HepG2 (cell line): ENCODE measurements around the gene WASF1. TPM values are rescaled to one million over a fixed set of nuclear protein-coding genes. Genes with fewer than 3 reads are reported as not detected.

Source experiments
- ETV6 ChIP-seq: sonication (generic); formaldehyde crosslinking; conservative IDR thresholded peaks from 2 replicates; pipeline ENCODE4 v1.4.0; 2020; ENCODE audit warnings: missing genetic modification reagents
- NFIB ChIP-seq: sonication (generic); formaldehyde crosslinking; IDR thresholded peaks from 2 replicates; pipeline ENCODE4 v1.9.0; 2021; ENCODE audit warnings: missing genetic modification reagents, mild to moderate bottlenecking, borderline replicate concordance
- SALL1 ChIP-seq: sonication (generic); formaldehyde crosslinking; IDR thresholded peaks from 2 replicates; pipeline ENCODE4 v1.8.0; 2022; ENCODE audit warnings: mild to moderate bottlenecking, missing genetic modification reagents
- ZNF230 ChIP-seq: sonication (generic); formaldehyde crosslinking; IDR thresholded peaks from 2 replicates; pipeline ENCODE4 v1.4.0; 2020; ENCODE audit warnings: mild to moderate bottlenecking, missing genetic modification reagents
- ZNF256 ChIP-seq: sonication (generic); formaldehyde crosslinking; conservative IDR thresholded peaks from 2 replicates; pipeline ENCODE4 v1.4.0; 2020; ENCODE audit warnings: missing genetic modification reagents
- ZNF33B ChIP-seq: sonication (generic); formaldehyde crosslinking; IDR thresholded peaks from 2 replicates; pipeline ENCODE4 v1.5.1; 2020; ENCODE audit warnings: mild to moderate bottlenecking, missing genetic modification reagents
- ZNF382 ChIP-seq: sonication (generic); formaldehyde crosslinking; IDR thresholded peaks from 2 replicates; pipeline ENCODE4 v1.5.0; 2020; ENCODE audit warnings: missing genetic modification reagents, mild to moderate bottlenecking, borderline replicate concordance
- ZNF569 ChIP-seq: sonication (generic); formaldehyde crosslinking; IDR thresholded peaks from 2 replicates; pipeline ENCODE4 v1.5.0; 2020; ENCODE audit warnings: mild to moderate bottlenecking, missing genetic modification reagents, moderate library complexity, borderline replicate concordance
- ZNF629 ChIP-seq: sonication (generic); formaldehyde crosslinking; conservative IDR thresholded peaks from 2 replicates; pipeline ENCODE4 v1.5.0; 2020; ENCODE audit warnings: missing genetic modification reagents
- polyA plus RNA-seq, 8 experiments: library from polyadenylated mRNA; depleted of rRNA in 3 of 8; stranded (reverse) in 7 of 8; unstranded in 1 of 8; fragments of >200 nt; fragmentation: Illumina TruSeq in 4 of 8; extraction: Trizol in 4 of 8; gene quantifications; 2 replicates each; pipeline versions ENCODE4 v1.2.1 to v1.2.3, GENCODE V29; 2011 to 2016; ENCODE audit warnings: low read depth in 4 of 8, missing spikeins in 1 of 8, mixed read lengths in 1 of 8; ENCODE audit not compliant: insufficient read depth in 1 of 8
- total RNA-seq, 5 experiments: library from RNA; depleted of rRNA; stranded (reverse); fragments of >200 nt; fragmentation: Illumina TruSeq; extraction: Trizol; gene quantifications; 2 replicates each; pipeline ENCODE4 v1.2.3, GENCODE V29; 2016; ENCODE audit warnings: low read depth in 1 of 5
- TF ChIP-seq, protein P1 (sequence below): IDR thresholded peaks from 2 replicates; pipeline ENCODE4 v1.4.0; 2020; ENCODE audit warnings: mild to moderate bottlenecking, missing genetic modification reagents
- TF ChIP-seq, protein P2 (sequence below): fragments of 450-650 bp; IDR thresholded peaks from 2 replicates; pipeline ENCODE4 v1.6.1; 2017; ENCODE audit warnings: mild to moderate bottlenecking
- TF ChIP-seq, protein P3 (sequence below): sonication (generic); formaldehyde crosslinking; IDR thresholded peaks from 2 replicates; pipeline ENCODE4 v1.5.0; 2020; ENCODE audit warnings: mild to moderate bottlenecking, missing genetic modification reagents
- TF ChIP-seq, protein P4 (sequence below): IDR thresholded peaks from 2 replicates; pipeline ENCODE4 v1.6.1; 2016
- TF ChIP-seq, protein P5 (sequence below), 2 experiments: sonication (generic) in 1 of 2; formaldehyde crosslinking in 1 of 2; IDR thresholded peaks; 2 replicates each; pipeline versions ENCODE4 v1.4.0 to v1.6.1; 2016 to 2020; ENCODE audit warnings: borderline replicate concordance in 1 of 2, low read depth in 1 of 2, mild to moderate bottlenecking in 1 of 2, missing genetic modification reagents in 1 of 2

The WASF1 gene
- total and polyA plus RNA-seq, 2 of the 13 experiments (the other 11 are each of a cell fraction or from before 2014, with no cell fraction given), result 8.5 to 17.3 TPM

DNA sequence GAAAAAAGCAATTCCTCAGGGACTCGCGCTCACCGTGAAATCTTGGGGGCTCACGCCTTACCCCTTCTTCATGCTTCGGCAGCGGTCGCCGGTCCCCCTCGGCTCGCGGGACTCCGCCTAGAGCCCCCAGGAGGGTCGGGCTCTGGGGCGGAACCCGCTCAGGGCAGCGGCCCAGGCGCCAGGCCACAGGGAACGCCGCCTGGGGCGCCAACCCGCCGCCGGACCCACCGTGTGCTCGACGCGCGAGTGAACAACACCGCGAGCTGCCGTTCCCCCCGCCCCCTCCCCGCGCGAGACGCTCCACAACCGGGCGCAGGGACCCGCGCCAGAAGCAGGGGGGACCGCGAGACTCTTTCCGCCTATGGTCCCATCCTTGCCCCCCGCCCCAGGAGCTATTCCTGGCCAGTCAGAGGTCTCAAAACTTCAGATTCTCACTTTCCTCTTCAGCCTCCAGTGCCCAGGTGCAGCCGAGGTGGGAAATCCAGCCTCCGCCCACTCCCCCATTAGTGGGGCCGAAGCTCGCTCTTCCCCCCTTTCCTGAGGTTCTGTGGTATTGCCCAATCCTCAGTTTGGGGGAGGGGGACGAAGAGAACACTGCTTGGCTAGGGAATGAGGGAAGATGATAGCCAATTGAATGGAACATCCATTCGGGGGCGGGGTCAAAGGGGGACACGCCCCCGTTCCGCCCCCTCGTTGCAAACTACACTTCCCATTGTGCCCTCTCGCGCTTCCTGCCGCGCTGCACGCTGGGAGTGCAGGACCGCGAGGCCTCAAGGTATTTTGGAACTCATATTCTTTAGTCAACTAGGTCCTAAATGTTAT lies at the start of gene WASF1 (continued):
- TF ChIP-seq, protein P1, sequence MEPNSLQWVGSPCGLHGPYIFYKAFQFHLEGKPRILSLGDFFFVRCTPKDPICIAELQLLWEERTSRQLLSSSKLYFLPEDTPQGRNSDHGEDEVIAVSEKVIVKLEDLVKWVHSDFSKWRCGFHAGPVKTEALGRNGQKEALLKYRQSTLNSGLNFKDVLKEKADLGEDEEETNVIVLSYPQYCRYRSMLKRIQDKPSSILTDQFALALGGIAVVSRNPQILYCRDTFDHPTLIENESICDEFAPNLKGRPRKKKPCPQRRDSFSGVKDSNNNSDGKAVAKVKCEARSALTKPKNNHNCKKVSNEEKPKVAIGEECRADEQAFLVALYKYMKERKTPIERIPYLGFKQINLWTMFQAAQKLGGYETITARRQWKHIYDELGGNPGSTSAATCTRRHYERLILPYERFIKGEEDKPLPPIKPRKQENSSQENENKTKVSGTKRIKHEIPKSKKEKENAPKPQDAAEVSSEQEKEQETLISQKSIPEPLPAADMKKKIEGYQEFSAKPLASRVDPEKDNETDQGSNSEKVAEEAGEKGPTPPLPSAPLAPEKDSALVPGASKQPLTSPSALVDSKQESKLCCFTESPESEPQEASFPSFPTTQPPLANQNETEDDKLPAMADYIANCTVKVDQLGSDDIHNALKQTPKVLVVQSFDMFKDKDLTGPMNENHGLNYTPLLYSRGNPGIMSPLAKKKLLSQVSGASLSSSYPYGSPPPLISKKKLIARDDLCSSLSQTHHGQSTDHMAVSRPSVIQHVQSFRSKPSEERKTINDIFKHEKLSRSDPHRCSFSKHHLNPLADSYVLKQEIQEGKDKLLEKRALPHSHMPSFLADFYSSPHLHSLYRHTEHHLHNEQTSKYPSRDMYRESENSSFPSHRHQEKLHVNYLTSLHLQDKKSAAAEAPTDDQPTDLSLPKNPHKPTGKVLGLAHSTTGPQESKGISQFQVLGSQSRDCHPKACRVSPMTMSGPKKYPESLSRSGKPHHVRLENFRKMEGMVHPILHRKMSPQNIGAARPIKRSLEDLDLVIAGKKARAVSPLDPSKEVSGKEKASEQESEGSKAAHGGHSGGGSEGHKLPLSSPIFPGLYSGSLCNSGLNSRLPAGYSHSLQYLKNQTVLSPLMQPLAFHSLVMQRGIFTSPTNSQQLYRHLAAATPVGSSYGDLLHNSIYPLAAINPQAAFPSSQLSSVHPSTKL, result no peak
- TF ChIP-seq, protein P2, sequence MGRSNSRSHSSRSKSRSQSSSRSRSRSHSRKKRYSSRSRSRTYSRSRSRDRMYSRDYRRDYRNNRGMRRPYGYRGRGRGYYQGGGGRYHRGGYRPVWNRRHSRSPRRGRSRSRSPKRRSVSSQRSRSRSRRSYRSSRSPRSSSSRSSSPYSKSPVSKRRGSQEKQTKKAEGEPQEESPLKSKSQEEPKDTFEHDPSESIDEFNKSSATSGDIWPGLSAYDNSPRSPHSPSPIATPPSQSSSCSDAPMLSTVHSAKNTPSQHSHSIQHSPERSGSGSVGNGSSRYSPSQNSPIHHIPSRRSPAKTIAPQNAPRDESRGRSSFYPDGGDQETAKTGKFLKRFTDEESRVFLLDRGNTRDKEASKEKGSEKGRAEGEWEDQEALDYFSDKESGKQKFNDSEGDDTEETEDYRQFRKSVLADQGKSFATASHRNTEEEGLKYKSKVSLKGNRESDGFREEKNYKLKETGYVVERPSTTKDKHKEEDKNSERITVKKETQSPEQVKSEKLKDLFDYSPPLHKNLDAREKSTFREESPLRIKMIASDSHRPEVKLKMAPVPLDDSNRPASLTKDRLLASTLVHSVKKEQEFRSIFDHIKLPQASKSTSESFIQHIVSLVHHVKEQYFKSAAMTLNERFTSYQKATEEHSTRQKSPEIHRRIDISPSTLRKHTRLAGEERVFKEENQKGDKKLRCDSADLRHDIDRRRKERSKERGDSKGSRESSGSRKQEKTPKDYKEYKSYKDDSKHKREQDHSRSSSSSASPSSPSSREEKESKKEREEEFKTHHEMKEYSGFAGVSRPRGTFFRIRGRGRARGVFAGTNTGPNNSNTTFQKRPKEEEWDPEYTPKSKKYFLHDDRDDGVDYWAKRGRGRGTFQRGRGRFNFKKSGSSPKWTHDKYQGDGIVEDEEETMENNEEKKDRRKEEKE, result no peak
- TF ChIP-seq ZNF382 (CRISPR knock-in tag) (no peak), ZNF230 (peak; percentile 26; the same call in 1 of the 2 replicates), ZNF569 (CRISPR knock-in tag) (no peak), ZNF256 (CRISPR knock-in tag) (0 out of 2 replicates have a peak, but pooled peaks have one; percentile 40), NFIB (CRISPR knock-in tag) (no peak), ZNF629 (no peak), ETV6 (CRISPR knock-in tag) (no peak), SALL1 (peak; percentile 80), ZNF33B (CRISPR knock-in tag) (0 out of 2 replicates have a peak, but pooled peaks have one; percentile 46)
- TF ChIP-seq, protein P3, sequence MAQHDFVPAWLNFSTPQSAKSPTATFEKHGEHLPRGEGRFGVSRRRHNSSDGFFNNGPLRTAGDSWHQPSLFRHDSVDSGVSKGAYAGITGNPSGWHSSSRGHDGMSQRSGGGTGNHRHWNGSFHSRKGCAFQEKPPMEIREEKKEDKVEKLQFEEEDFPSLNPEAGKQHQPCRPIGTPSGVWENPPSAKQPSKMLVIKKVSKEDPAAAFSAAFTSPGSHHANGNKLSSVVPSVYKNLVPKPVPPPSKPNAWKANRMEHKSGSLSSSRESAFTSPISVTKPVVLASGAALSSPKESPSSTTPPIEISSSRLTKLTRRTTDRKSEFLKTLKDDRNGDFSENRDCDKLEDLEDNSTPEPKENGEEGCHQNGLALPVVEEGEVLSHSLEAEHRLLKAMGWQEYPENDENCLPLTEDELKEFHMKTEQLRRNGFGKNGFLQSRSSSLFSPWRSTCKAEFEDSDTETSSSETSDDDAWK (CRISPR knock-in tag), result no peak
- TF ChIP-seq, protein P4, sequence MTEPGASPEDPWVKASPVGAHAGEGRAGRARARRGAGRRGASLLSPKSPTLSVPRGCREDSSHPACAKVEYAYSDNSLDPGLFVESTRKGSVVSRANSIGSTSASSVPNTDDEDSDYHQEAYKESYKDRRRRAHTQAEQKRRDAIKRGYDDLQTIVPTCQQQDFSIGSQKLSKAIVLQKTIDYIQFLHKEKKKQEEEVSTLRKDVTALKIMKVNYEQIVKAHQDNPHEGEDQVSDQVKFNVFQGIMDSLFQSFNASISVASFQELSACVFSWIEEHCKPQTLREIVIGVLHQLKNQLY (CRISPR knock-in tag), result no peak
- TF ChIP-seq, protein P5, sequence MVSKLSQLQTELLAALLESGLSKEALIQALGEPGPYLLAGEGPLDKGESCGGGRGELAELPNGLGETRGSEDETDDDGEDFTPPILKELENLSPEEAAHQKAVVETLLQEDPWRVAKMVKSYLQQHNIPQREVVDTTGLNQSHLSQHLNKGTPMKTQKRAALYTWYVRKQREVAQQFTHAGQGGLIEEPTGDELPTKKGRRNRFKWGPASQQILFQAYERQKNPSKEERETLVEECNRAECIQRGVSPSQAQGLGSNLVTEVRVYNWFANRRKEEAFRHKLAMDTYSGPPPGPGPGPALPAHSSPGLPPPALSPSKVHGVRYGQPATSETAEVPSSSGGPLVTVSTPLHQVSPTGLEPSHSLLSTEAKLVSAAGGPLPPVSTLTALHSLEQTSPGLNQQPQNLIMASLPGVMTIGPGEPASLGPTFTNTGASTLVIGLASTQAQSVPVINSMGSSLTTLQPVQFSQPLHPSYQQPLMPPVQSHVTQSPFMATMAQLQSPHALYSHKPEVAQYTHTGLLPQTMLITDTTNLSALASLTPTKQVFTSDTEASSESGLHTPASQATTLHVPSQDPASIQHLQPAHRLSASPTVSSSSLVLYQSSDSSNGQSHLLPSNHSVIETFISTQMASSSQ (IDR thresholded peaks at IDR 0.05; ENCODE audit: low read depth), result no peak
- TF ChIP-seq, protein P5 (CRISPR knock-in tag; IDR thresholded peaks at IDR 0.05; ENCODE audit: borderline replicate concordance), result 0 out of 2 replicates have a peak, but pooled peaks have one; percentile 45
